ENCODE results near the gene PPP4R1.

- TF ChIP-seq SUZ12 (IDR thresholded peaks at IDR 0.05; ENCODE audit: extremely low read depth, insufficient read depth, insufficient read length) (no peak), ZNF274 (IDR thresholded peaks at IDR 0.05; ENCODE audit: low read depth, low read length) (no peak)
These were observed 45.4 kb upstream of the PPP4R1 start for GRCh38 chr18:9659499-9660375.
